ENCODE results near the gene GTF2H4.
"Not testable (repeated sequence)": the region's sequence is repeated elsewhere in the genome, so short reads cannot be mapped to it uniquely, and the experiment has no call there.

Gene GTF2H4

GRCh38 chr6:30924040-30924627 lies 16.1 kb downstream of the GTF2H4 start:
- DNase-seq (ENCODE audit: low read depth) = not testable (repeated sequence)

GRCh38 chr6:30926644-30927043 lies 18.6 kb downstream of the GTF2H4 start:
- no peak for DNase-seq (ENCODE audit: low read depth)

- DNase-seq (ENCODE audit: low read depth) = not testable (repeated sequence)
These were observed 19.1 kb downstream of the GTF2H4 start for GRCh38 chr6:30927080-30927479.

GRCh38 chr6:30928677-30929076 lies 20.7 kb downstream of the GTF2H4 start:
- DNase-seq (ENCODE audit: low read depth) = no peak

GRCh38 chr6:30930506-30930905 lies 22.5 kb downstream of the GTF2H4 start:
- no peak for DNase-seq (ENCODE audit: low read depth)

- no peak for DNase-seq (ENCODE audit: low read depth)
These were observed 23.3 kb downstream of the GTF2H4 start for GRCh38 chr6:30931272-30931671.

GRCh38 chr6:30931969-30932645 lies 24.1 kb downstream of the GTF2H4 start, which contains the start of gene SFTA2:
TSS of gene SFTA2 (minus strand) at chr6:30932170. CDS start at chr6:30932096, 74 bp downstream.
- DNase-seq (ENCODE audit: low read depth) = no peak

GRCh38 chr6:30932665-30933365 lies 24.8 kb downstream of the GTF2H4 start:
- no peak for DNase-seq (ENCODE audit: low read depth)

- DNase-seq (ENCODE audit: low read depth) = no peak
These were observed 27.0 kb downstream of the GTF2H4 start for GRCh38 chr6:30935018-30935417.

GRCh38 chr6:30937265-30937664 lies 29.3 kb downstream of the GTF2H4 start:
- DNase-seq (ENCODE audit: low read depth) = no peak

GRCh38 chr6:30938730-30939129 lies 30.7 kb downstream of the GTF2H4 start:
- no peak for DNase-seq (ENCODE audit: low read depth)

GRCh38 chr6:30939473-30939872 lies 31.5 kb downstream of the GTF2H4 start:
- no peak for DNase-seq (ENCODE audit: low read depth)

- DNase-seq (ENCODE audit: low read depth) = no peak
These were observed 32.5 kb downstream of the GTF2H4 start, which contains the start of gene MUCL3 for GRCh38 chr6:30940361-30940986. TSS of gene MUCL3 (plus strand) at chr6:30940973. CDS start at chr6:30941000, 27 bp downstream.

GRCh38 chr6:30942338-30943060 lies 34.5 kb downstream of the GTF2H4 start:
- DNase-seq (ENCODE audit: low read depth) = no peak

- DNase-seq (ENCODE audit: low read depth) = no peak
These were observed 36.0 kb downstream of the GTF2H4 start for GRCh38 chr6:30944051-30944450.

GRCh38 chr6:30945281-30945680 lies 37.3 kb downstream of the GTF2H4 start:
- DNase-seq (ENCODE audit: low read depth) = no peak

- DNase-seq (ENCODE audit: low read depth) = no peak
These were observed 39.2 kb downstream of the GTF2H4 start for GRCh38 chr6:30947231-30947630.

- DNase-seq (ENCODE audit: low read depth) = no peak
These were observed 40.8 kb downstream of the GTF2H4 start for GRCh38 chr6:30948811-30949210.

- DNase-seq (ENCODE audit: low read depth) = no peak
These were observed 44.0 kb downstream of the GTF2H4 start for GRCh38 chr6:30951907-30952469.

- no peak for DNase-seq (ENCODE audit: low read depth)
These were observed 46.8 kb downstream of the GTF2H4 start for GRCh38 chr6:30954631-30955366.

Measured in stimulated activated CD8-positive, alpha-beta memory T cell treated with anti-CD3 and anti-CD28 coated beads, Interleukin-15, amount 100 ng/mL, for 1 hour (primary cell).